Measurements from ENCODE around the gene FRAT2.

GRCh38 chr10:97384156-97384555 lies 49.6 kb upstream of the FRAT2 start:
- TF ChIP-seq CBFB (IDR thresholded peaks at IDR 0.05; ENCODE audit: low read depth) (no peak), YY1 (IDR thresholded peaks at IDR 0.05; ENCODE audit: low read depth, low read length) (no peak)
- TF ChIP-seq, protein P1, sequence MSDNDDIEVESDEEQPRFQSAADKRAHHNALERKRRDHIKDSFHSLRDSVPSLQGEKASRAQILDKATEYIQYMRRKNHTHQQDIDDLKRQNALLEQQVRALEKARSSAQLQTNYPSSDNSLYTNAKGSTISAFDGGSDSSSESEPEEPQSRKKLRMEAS (IDR thresholded peaks at IDR 0.05; ENCODE audit: low read depth, low read length) = no peak
- TF ChIP-seq, protein P2, sequence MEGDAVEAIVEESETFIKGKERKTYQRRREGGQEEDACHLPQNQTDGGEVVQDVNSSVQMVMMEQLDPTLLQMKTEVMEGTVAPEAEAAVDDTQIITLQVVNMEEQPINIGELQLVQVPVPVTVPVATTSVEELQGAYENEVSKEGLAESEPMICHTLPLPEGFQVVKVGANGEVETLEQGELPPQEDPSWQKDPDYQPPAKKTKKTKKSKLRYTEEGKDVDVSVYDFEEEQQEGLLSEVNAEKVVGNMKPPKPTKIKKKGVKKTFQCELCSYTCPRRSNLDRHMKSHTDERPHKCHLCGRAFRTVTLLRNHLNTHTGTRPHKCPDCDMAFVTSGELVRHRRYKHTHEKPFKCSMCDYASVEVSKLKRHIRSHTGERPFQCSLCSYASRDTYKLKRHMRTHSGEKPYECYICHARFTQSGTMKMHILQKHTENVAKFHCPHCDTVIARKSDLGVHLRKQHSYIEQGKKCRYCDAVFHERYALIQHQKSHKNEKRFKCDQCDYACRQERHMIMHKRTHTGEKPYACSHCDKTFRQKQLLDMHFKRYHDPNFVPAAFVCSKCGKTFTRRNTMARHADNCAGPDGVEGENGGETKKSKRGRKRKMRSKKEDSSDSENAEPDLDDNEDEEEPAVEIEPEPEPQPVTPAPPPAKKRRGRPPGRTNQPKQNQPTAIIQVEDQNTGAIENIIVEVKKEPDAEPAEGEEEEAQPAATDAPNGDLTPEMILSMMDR (IDR thresholded peaks at IDR 0.05 in 2 of 3, conservative IDR thresholded peaks at IDR 0.05 in 1 of 3; ENCODE audit: control insufficient read depth in 2 of 3, extremely low read depth in 1 of 3, insufficient read depth in 1 of 3, low read depth in 3 of 3, low read length in 3 of 3) = no peak
